ENCODE measurements around the gene CHD5. TPM values are rescaled to one million over a fixed set of nuclear protein-coding genes. Genes with fewer than 3 reads are reported as not detected.

Gene CHD5
- total RNA-seq, 1 donor from 2014 or later: 0.07 TPM

GRCh38 chr1:6154525-6155319, 25.4 kb downstream of the CHD5 start:
- no peak for DNase-seq (ENCODE audit: low read depth, low spot score)

DNA sequence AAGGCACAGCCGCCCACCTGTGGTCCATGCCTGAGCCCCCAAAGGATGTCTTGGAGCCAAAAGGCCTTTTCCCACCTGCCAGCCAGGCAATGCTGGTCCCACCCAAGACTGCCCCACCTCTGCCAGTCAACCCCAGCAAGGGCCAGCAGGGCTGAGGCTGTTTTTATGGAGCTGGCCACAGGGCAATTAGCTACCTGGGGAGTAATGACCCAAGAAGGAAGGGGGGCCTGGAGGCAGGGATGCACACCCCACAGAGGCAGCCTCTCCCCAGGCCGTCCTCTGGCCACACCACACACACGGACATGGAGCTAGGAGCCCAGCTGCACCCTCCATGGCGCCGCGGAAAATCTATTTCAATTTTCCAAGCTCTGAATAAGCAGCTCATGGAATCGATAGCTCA, 27.2 kb downstream of the CHD5 start:
- no peak for DNase-seq (ENCODE audit: low read depth, low spot score)

GRCh38 chr1:6152181-6152580, 27.9 kb downstream of the CHD5 start:
- DNase-seq (ENCODE audit: low read depth, low spot score): no peak

GRCh38 chr1:6151291-6151822, 28.8 kb downstream of the CHD5 start:
- no peak for DNase-seq (ENCODE audit: low read depth, low spot score)

GRCh38 chr1:6150006-6150938, 29.8 kb downstream of the CHD5 start:
- DNase-seq (ENCODE audit: low read depth, low spot score): no peak

DNA sequence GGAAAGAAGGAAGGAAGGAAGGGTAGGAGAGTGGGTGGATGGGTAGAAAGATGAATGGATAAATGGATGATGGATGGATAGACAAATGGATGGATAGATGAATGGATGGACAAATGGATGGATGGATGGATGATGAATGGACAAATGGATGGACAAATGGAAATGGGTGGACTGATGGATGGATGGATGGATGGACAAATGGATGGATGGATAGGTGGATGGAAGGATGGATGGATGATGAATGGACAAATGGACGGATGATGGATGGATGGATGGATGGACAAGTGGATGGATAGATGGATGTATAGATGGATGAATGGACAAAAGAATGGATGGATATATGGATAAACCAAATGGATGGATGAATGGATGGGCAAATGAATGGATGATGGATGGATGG, 30.5 kb downstream of the CHD5 start:
- no peak for DNase-seq (ENCODE audit: low read depth, low spot score)

- no peak for DNase-seq (ENCODE audit: low read depth, low spot score)
Measured at GRCh38 chr1:6148497-6149241, 31.5 kb downstream of the CHD5 start.

- DNase-seq (ENCODE audit: low read depth, low spot score): no peak
Measured at GRCh38 chr1:6145864-6146410, 34.2 kb downstream of the CHD5 start.

DNA sequence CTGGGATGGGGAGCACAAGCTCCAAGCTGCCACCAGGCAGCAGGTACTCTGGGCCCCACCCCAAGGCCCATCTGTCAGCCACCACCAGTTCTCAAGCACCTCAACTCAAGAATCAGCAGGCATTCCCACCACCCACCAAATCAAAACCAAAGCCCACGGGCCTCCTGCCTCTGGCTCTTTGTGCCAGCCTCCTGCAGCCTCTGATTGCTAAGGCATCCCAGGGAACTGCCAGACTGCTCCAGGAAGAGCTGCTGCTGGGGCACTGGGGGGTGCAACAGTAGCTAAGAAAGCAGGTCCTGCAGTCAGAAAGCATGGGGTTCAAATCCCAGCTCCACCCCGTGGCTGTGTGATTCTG, 34.7 kb downstream of the CHD5 start:
- DNase-seq (ENCODE audit: low read depth, low spot score): no peak

GRCh38 chr1:6144647-6145395, 35.3 kb downstream of the CHD5 start:
- no peak for DNase-seq (ENCODE audit: low read depth, low spot score)

DNA sequence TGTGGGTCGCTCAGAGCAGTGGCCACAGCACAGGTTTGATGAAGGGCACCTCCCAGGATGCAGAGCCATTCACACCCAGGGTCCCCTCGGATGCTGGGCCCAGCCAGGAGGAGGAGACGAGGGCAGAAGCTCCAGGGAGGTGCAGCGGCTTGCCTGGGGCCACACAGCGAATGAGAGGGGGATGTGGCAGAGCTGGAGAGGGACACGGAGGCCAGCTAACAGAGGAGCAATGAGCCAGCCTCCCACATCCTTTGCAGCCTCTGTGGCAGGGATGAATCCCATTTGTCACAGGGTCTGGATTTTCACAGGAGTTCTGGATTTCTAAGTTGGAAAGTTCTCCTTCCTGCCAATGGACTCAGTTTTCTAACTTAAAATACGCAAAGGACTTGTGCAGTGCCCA, 35.9 kb downstream of the CHD5 start:
- no peak for DNase-seq (ENCODE audit: low read depth, low spot score)

GRCh38 chr1:6143395-6143794, 36.7 kb downstream of the CHD5 start:
- DNase-seq (ENCODE audit: low read depth, low spot score): no peak

GRCh38 chr1:6142734-6143133, 37.4 kb downstream of the CHD5 start:
- no peak for DNase-seq (ENCODE audit: low read depth, low spot score)

- no peak for DNase-seq (ENCODE audit: low read depth, low spot score)
Measured at GRCh38 chr1:6142036-6142621, 38.0 kb downstream of the CHD5 start.

DNA sequence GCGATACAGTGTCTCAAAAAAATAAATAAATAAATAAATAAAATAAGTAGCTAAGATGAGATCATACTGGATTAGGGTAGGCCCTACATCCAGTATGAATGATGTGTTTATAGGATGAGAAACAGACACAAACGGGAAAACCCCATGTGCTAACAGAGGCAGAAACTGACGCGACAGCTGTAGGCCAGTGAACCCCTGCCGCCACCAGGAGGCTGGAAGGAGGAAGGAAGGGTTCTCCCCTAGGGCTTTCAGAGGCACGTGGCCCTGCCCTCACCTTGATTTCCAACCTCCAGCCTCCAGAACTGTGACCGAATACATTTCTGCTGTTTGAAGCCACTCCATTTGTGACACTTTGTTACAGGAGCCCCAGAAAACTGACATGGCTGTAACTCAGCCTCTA, 38.5 kb downstream of the CHD5 start:
- no peak for DNase-seq (ENCODE audit: low read depth, low spot score)

DNA sequence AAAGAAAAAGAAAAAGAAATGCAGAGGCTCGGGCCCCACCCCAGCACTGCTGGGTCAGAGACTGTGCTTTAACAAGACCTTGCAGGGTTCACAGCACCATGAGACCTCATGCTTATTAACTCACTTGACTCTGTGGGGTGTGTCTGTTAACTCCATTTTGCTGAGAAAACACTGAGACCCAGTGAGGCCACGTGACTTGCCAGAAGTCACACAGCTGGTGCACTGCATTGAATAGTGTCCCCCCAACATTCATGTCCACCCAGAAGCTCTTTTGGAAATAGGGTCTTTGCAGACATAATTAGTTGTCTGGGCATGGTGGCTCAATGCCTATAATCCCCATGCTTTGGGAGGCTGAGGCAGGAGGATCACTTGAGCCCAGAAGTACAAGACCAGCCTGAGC, 39.7 kb downstream of the CHD5 start:
- no peak for DNase-seq (ENCODE audit: low read depth, low spot score)

DNA sequence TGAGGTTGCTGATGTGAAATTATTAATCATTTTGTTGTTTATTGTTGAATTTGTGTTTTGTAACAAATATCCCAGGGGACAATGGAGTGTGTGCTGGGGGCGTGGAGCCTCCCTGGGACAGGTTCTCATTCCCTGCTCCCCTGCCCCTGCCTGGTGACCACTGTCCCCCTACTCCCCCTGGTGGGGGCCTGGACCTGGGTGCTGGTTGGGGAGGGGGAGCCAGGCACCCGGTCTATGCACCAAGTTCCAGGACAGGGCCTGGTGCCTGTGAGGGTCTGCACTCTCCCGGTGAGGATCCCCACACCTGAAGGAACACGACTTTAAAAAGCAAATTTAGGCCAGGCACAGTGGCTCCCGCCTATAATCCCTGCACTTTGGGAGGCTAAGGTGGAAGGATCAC, 42.4 kb downstream of the CHD5 start:
- DNase-seq (ENCODE audit: low read depth, low spot score): no peak

GRCh38 chr1:6136516-6137220, 43.5 kb downstream of the CHD5 start:
- DNase-seq (ENCODE audit: low read depth, low spot score): no peak

DNA sequence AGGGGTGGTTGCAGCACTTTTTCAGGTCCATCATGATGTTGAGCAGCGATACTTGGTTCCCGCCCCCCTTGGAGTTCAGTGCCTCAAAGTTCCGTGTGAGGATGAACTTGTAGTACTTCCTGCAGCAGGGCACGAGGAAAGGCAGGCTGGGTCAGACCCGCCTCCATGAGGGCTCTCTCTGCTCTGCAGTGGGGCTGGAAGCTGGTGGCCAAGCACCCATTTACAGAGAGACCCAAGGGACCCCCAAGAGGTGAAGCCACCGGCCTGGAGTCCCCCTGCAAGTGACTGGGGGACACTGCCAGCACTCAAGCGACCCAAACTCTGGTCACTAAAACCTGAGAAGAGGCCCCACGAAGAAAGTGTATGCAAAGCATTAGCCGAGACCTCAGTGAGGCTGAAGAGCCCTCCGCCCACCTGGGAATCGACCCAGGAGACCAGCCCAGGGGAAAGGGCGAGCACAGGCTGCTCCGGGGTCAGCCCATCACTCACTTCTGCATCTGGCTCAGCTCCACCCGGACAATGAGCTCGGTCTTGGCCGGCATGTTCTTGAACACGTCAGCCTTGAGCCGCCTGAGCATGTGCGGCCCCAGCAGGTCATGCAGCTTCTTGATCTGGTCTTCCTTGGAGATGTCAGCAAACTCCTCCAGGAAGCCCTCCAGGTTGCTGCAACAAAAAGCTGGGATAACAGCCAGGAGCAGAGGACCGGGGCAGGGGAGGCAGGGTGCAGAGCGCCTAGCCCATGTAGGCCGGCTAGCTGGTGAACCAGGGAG, 45.2 kb downstream of the CHD5 start:
- no peak for DNase-seq (ENCODE audit: low read depth, low spot score)

Data from pulmonary artery endothelial cell (primary cell).